Mucosa of descending colon (tissue), 3 donors: ENCODE data around the gene KRTAP9-8. TPM values are rescaled to one million over a fixed set of nuclear protein-coding genes. Genes with fewer than 3 reads are reported as not detected.

ENCODE experiments used
- total RNA-seq, 3 donors: library from RNA; stranded (reverse); fragmentation: NEBNext Ultra II Directional in 2 of 3; extraction: Animal tissue kit (Norgen Biotek cat#: 25700) in 2 of 3; gene quantifications; one replicate each; pipeline versions ENCODE4 v1.2.1 to v1.2.4, GENCODE V29; 2021 to 2023
- donor health status: DM: no; HTN: no; CAD: no; lungs with moderate emphysema.
- donor health status: DM: no; HTN: no; CAD: no.
- donor health status: DM: no; HTN: yes; CAD: no.

KRTAP9-8 gene
- total RNA-seq, 3 donors from 2014 or later, result not detected

Other genes with a start within 250 kb of the KRTAP9-8 start
- gene KRTAP3-3, start 243.8 kb upstream of the KRTAP9-8 start, total RNA-seq, result not detected
- gene KRTAP3-2, start 238.1 kb upstream of the KRTAP9-8 start, total RNA-seq, result not detected
- not detected for gene KRTAP3-1, start 228.9 kb upstream of the KRTAP9-8 start, total RNA-seq
- not detected for gene KRTAP1-5, start 210.8 kb upstream of the KRTAP9-8 start, total RNA-seq
- not detected for gene KRTAP1-4, start 207.8 kb upstream of the KRTAP9-8 start, total RNA-seq
- gene KRTAP1-3, start 203.1 kb upstream of the KRTAP9-8 start, total RNA-seq, result not detected
- not detected for gene KRTAP1-1, start 196.5 kb upstream of the KRTAP9-8 start, total RNA-seq
- gene KRTAP2-1, start 190.7 kb upstream of the KRTAP9-8 start, total RNA-seq, result not detected
- not detected for gene KRTAP2-2, start 182.8 kb upstream of the KRTAP9-8 start, total RNA-seq
- gene KRTAP2-3, start 177.9 kb upstream of the KRTAP9-8 start, total RNA-seq, result not detected
- gene KRTAP2-4, start 172.1 kb upstream of the KRTAP9-8 start, total RNA-seq, result not detected
- not detected for gene KRTAP4-7, start 153.8 kb upstream of the KRTAP9-8 start, total RNA-seq
- gene KRTAP4-8, start 139.9 kb upstream of the KRTAP9-8 start, total RNA-seq, result not detected
- not detected for gene KRTAP4-16, start 135.8 kb upstream of the KRTAP9-8 start, total RNA-seq
- gene KRTAP4-9, start 132.6 kb upstream of the KRTAP9-8 start, total RNA-seq, result not detected
- not detected for gene KRTAP4-11, start 119.6 kb upstream of the KRTAP9-8 start, total RNA-seq
- not detected for gene KRTAP4-12, start 113.8 kb upstream of the KRTAP9-8 start, total RNA-seq
- gene KRTAP4-6, start 97.5 kb upstream of the KRTAP9-8 start, total RNA-seq, result not detected
- gene KRTAP4-5, start 88.2 kb upstream of the KRTAP9-8 start, total RNA-seq, result not detected
- not detected for gene KRTAP4-4, start 77.3 kb upstream of the KRTAP9-8 start, total RNA-seq
- gene KRTAP4-3, start 69.8 kb upstream of the KRTAP9-8 start, total RNA-seq, result not detected
- gene KRTAP4-2, start 59.8 kb upstream of the KRTAP9-8 start, total RNA-seq, result not detected
- under 1 TPM in 1 of 3 donors, not detected in 2; 0.84 TPM for gene KRTAP4-1, start 53.1 kb upstream of the KRTAP9-8 start, total RNA-seq
- not detected for gene KRTAP9-1, start 48.1 kb upstream of the KRTAP9-8 start, total RNA-seq
- gene KRTAP9-2, start 11.4 kb upstream of the KRTAP9-8 start, total RNA-seq, result not detected
- not detected for gene KRTAP9-3, start 5.5 kb upstream of the KRTAP9-8 start, total RNA-seq
- gene KRTAP9-4, start 11.7 kb downstream of the KRTAP9-8 start, total RNA-seq, result not detected
- gene KRTAP9-9, start 17.4 kb downstream of the KRTAP9-8 start, total RNA-seq, result not detected
- gene KRTAP9-6, start 27.4 kb downstream of the KRTAP9-8 start, total RNA-seq, result not detected
- gene KRTAP9-7, start 37.7 kb downstream of the KRTAP9-8 start, total RNA-seq, result not detected
- gene KRTAP29-1, start 64.9 kb downstream of the KRTAP9-8 start, total RNA-seq, result not detected
- gene KRTAP16-1, start 71.3 kb downstream of the KRTAP9-8 start, total RNA-seq, result not detected
- gene KRTAP17-1, start 77.7 kb downstream of the KRTAP9-8 start, total RNA-seq, result not detected
- gene KRT33A, start 112.8 kb downstream of the KRTAP9-8 start, total RNA-seq, result not detected
- not detected for gene KRT33B, start 131.8 kb downstream of the KRTAP9-8 start, total RNA-seq
- not detected for gene KRT34, start 144.3 kb downstream of the KRTAP9-8 start, total RNA-seq
- not detected for gene KRT31, start 159.6 kb downstream of the KRTAP9-8 start, total RNA-seq
- not detected for gene KRT37, start 186.6 kb downstream of the KRTAP9-8 start, total RNA-seq
- not detected for gene KRT38, start 203.0 kb downstream of the KRTAP9-8 start, total RNA-seq
- not detected for gene KRT32, start 229.4 kb downstream of the KRTAP9-8 start, total RNA-seq
- not detected for gene KRT35, start 243.2 kb downstream of the KRTAP9-8 start, total RNA-seq